LNCaP clone FGC (cell line): ENCODE data around the gene APOB.

Experiments
- DNase-seq: peaks from one replicate; pipeline ENCODE4 v3.0.0-alpha.2; 2011; ENCODE audit warnings: low read depth
- H3K4me3 ChIP-seq: 2 replicates; pipeline ENCODE4 v1.5.1; 2011; ENCODE audit warnings: mild to moderate bottlenecking, low read depth, low read length, control low read depth
- TF ChIP-seq, protein P1 (sequence below): IDR thresholded peaks from 2 replicates; pipeline ENCODE4 v1.5.1; 2012; ENCODE audit warnings: mild to moderate bottlenecking; ENCODE audit not compliant: control insufficient read depth, insufficient read depth; ENCODE audit errors: extremely low read depth

APOB gene

DNA sequence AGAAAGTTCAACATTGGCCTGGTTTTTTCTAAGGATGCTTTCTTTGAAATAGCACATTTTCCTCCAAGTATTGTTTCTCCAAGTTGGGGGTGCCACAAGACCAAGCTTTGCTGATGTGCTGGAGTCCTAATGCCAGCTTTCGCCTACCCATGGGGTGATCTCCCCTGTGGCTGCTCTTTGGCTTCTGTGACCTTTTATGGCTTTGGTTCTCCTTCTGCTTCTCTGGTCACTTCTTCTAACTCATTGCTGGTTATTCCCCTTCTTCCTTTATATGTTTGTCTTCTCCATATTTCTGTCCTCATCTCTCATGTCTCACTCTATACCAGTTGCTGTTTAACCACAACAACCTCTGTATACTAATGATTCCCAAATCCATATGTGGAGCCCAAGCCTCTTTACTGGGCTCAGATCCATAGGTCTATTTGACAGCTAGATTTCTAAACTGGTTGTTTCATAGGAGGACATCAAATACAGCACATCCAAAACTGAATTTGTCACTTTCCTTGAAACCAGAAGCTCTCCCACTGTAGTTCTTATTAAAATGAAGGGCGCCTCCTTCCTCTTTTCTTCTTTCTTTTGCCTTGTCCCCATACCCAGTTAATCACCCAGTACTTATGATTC, 23.1 kb downstream of the APOB start:
- TF ChIP-seq, protein P1, sequence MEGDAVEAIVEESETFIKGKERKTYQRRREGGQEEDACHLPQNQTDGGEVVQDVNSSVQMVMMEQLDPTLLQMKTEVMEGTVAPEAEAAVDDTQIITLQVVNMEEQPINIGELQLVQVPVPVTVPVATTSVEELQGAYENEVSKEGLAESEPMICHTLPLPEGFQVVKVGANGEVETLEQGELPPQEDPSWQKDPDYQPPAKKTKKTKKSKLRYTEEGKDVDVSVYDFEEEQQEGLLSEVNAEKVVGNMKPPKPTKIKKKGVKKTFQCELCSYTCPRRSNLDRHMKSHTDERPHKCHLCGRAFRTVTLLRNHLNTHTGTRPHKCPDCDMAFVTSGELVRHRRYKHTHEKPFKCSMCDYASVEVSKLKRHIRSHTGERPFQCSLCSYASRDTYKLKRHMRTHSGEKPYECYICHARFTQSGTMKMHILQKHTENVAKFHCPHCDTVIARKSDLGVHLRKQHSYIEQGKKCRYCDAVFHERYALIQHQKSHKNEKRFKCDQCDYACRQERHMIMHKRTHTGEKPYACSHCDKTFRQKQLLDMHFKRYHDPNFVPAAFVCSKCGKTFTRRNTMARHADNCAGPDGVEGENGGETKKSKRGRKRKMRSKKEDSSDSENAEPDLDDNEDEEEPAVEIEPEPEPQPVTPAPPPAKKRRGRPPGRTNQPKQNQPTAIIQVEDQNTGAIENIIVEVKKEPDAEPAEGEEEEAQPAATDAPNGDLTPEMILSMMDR = no peak
- no peak overlapping the region for H3K4me3 ChIP-seq
- no peak for DNase-seq

DNA sequence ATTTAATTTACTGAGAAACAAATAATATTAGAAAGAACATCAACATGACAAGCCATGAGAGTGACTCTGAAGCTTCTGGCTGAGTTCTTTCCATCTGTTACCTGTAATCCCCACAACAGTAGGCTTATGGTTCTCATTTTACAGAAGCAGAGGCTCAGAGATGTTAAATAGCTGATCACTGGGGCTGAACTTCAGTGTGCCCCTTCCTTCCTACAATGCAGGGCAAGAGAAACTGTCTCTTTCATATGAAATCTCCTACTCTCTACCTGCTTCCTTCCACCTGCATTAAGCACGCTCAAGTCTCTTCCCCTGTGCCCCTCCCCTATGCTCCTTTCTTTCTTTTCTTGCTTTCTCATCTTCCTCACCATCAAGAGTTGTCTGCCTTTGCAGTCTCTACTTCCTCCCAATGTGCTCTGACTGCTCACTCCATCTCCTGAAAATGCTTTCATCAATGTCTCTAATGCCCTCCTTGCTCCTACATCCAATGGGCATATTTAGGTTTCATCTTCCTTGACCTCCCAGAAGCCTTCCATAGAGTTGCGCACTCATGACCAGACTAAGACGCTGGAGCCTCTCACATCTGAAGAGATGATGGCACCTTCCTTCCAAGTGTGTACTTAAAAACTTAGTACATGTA, 23.7 kb downstream of the APOB start:
- no peak overlapping the region for H3K4me3 ChIP-seq
- TF ChIP-seq, protein P1 = no peak
- DNase-seq = no peak

DNA sequence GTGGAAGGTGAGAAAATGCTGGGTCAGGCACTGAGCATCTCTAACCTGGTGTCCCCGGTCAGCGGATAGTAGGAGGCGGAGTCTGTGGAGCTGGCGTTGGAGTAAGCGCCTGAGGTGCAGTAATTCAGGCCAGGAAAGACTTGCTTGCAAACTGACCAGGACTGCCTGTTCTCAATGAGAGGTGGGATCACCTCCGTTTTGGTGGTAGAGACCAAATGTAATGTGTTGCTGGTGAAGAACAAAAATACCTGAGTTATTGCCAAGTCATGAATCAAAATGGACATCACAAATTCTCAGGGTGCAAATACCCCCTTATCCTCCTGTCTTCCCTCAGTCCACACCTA, 24.2 kb downstream of the APOB start:
- TF ChIP-seq, protein P1 = no peak
- H3K4me3 ChIP-seq = no peak overlapping the region
- no peak for DNase-seq

DNA sequence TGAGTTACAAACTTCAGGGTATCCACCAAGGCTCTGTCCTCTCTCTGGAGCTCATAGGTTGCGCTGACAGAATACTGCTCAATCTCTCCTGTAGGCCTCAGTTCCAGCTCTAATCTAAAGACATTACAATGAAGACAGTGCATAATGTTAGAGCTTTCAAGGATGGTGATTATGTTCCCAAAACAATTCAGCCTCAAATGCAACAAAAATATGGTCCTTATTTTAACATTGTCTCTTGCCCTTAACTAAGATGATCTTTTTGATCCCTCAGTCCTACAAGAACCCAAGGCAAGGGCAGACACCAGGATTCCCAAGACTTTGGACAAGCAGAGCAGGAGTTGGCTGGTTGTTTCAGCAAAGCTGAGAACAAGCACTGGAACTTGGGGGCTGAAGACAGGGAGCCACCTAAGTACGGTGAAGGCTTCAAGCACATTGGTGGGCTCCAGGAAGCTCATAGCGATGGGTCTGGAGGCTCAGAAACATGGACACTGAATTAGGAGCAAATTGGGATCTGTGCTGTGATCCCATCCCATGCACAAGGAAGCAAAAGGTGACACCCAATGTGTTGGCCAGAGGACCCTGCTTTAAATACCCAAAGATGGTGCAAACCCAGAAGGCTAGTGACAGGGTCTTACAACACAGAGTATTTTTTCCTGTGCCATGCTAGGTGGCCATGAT, 24.7 kb downstream of the APOB start:
- H3K4me3 ChIP-seq = no peak overlapping the region
- no peak for DNase-seq
- TF ChIP-seq, protein P1 = no peak

DNA sequence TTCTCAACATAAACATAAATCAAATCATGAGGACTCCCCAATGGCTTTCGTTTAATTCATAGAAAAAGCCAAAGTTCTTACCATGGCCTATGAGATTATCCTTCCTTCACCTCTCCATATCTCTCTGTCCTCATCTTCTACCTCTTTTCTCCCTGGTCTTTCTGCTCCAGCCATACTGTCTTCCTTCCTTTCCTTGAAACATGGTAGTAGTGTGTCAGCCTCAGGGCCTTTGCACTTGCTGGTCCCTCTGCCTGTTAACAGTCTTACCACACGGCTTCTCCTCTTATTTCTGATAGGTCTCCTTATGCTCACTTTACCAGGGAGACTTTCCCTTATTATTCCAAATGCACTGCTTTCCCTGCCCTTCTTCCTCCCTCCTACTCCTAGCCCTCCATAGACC, 25.6 kb downstream of the APOB start:
- DNase-seq = no peak
- H3K4me3 ChIP-seq = no peak overlapping the region
- TF ChIP-seq, protein P1 = no peak

DNA sequence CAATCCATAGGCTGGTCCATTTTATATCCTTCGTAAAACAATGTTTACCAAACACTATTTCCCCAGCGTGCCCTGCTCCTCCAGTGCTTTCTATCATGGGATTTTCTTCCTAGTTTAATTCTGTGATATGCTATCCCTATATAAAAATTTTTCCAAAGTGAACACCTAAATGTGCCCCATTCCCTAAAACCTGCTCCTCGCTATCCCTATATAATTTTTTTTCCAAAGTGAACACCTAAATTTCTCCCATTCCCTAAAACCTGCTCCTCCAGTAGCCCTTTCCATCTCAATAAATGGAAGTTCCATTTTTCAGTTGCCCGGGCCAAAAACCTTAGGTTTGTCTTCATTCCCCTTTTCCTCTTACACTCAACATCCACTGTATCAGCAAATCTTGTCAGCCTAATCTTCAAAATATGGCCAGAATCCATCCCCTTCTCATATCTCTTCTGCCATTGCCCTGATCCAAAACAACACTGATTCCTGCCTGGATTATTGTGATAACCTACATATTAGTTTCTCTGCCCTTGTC, 26.1 kb downstream of the APOB start:
- DNase-seq = no peak
- TF ChIP-seq, protein P1 = no peak
- H3K4me3 ChIP-seq = no peak overlapping the region
